K562 (cell line): ENCODE measurements around the gene SENP8. TPM values are rescaled to one million over a fixed set of nuclear protein-coding genes. Genes with fewer than 3 reads are reported as not detected.
A peak's percentile ranks its signal among the peaks of the same experiment; 100 is the strongest.

Source experiments
- ATAC-seq: fragments of 200-7000 bp; cut with Tn5 transposase; 3 replicates; pipeline ENCODE4 v1.9.1; 2020; ENCODE audit warnings: moderate library complexity
- BruUV-seq: library from RNA; stranded (reverse); fragments of 400-500 nt; replicated peaks from 2 replicates; lab custom pipeline; 2021; lab: Mats Ljungman, UMichigan
- CTCF ChIA-PET: fragments of 300-600 bp; formaldehyde crosslinking; extraction: SDS; loops from one replicate; lab custom pipeline; 2021; ENCODE audit warnings: low intra/inter-chr PET ratio; lab: Yijun Ruan, JAX
- POLR2A ChIA-PET: fragments of 300-600, 350-650 bp; sonication (Branson Sonifier 250); formaldehyde crosslinking; extraction: SDS; loops from one replicate; lab custom pipeline; 2021; ENCODE audit warnings: antibody characterized with exemption, inconsistent platforms; lab: Yijun Ruan, JAX
- DNase-seq, 4 experiments: peaks; one replicate each; pipeline versions ENCODE4 v3.0.0 to v3.0.0-alpha.2; 2011 to 2018; ENCODE audit warnings: low spot score in 3 of 4, mixed read lengths in 3 of 4; ENCODE audit errors: extremely low read depth in 1 of 4
- FAIRE-seq: peaks from 2 replicates; lab custom pipeline; 2011; peaks lifted over from hg19 to GRCh38; lab: Jason Lieb, UNC
- H2AFZ ChIP-seq: 2 replicates; pipeline ENCODE4 v1.6.0; 2011; ENCODE audit warnings: low read depth, low read length, control low read depth, inconsistent platforms
- H3K27ac ChIP-seq: fragments of 200-600 bp; 3 replicates; pipeline ENCODE4 v1.8.0; 2011; ENCODE audit warnings: low read depth, mild to moderate bottlenecking, control low read depth, inconsistent platforms, low read length, moderate library complexity, mixed read lengths; ENCODE audit errors: extremely low read depth
- H3K27me3 ChIP-seq, 2 experiments: fragments of 300-600 bp in 1 of 2; 2 replicates in 1 of 2; 3 replicates in 1 of 2; pipeline versions ENCODE4 v1.6.0 to v1.8.0; 2011; ENCODE audit warnings: inconsistent platforms in 2 of 2, low read length in 2 of 2, mild to moderate bottlenecking in 1 of 2, mixed read lengths in 1 of 2, moderate library complexity in 1 of 2; ENCODE audit not compliant: control insufficient read depth in 2 of 2, insufficient read depth in 2 of 2
- H3K36me3 ChIP-seq: fragments of 300-600 bp; 3 replicates; pipeline ENCODE4 v1.8.0; 2011; ENCODE audit warnings: mild to moderate bottlenecking, low read length, inconsistent platforms; ENCODE audit not compliant: control insufficient read depth, insufficient read depth
- H3K4me1 ChIP-seq, 2 experiments: fragments of 200-600 bp in 1 of 2; replicated peaks in 1 of 2; 2 replicates in 1 of 2; 3 replicates in 1 of 2; pipeline versions ENCODE4 v1.5.1 to v1.8.0; 2011; ENCODE audit warnings: inconsistent platforms in 2 of 2, low read length in 2 of 2, mild to moderate bottlenecking in 1 of 2, mixed read lengths in 1 of 2, moderate library complexity in 1 of 2; ENCODE audit not compliant: control insufficient read depth in 2 of 2, insufficient read depth in 2 of 2
- H3K4me2 ChIP-seq: 2 replicates; pipeline ENCODE4 v1.6.1; 2011; ENCODE audit warnings: low read length, control low read depth, inconsistent platforms, mixed read lengths; ENCODE audit not compliant: insufficient read depth
- H3K4me3 ChIP-seq: fragments of 200-600 bp; sonication (generic), shearing (Covaris generic); 2 replicates; pipeline ENCODE4 v1.5.1; 2016; ENCODE audit warnings: control low read depth, inconsistent platforms
- H3K79me2 ChIP-seq: fragments of 200-600 bp; 3 replicates; pipeline ENCODE4 v1.8.0; 2011; ENCODE audit warnings: low read length, inconsistent platforms; ENCODE audit not compliant: control insufficient read depth, insufficient read depth
- H3K9ac ChIP-seq, 2 experiments: 2 replicates each; pipeline versions ENCODE4 v1.6.0 to v1.6.1; 2011; ENCODE audit warnings: low read depth in 2 of 2, low read length in 2 of 2, control low read depth in 1 of 2, inconsistent platforms in 1 of 2, mild to moderate bottlenecking in 1 of 2, mixed read lengths in 1 of 2; ENCODE audit not compliant: insufficient read depth in 1 of 2
- H3K9me1 ChIP-seq: one replicate; pipeline ENCODE4 v1.6.0; 2011; ENCODE audit warnings: inconsistent platforms, mild to moderate bottlenecking, low read length, moderate library complexity; ENCODE audit not compliant: control insufficient read depth, insufficient read depth
- H3K9me3 ChIP-seq: replicated peaks from 2 replicates; pipeline ENCODE4 v1.5.1; 2011; ENCODE audit warnings: low read depth, low read length, inconsistent platforms; ENCODE audit not compliant: control insufficient read depth, insufficient read depth
- H4K20me1 ChIP-seq: replicated peaks from 2 replicates; pipeline ENCODE4 v1.6.1; 2011; ENCODE audit warnings: low read length, inconsistent platforms, mixed read lengths; ENCODE audit not compliant: control insufficient read depth, insufficient read depth
- C11orf30 ChIP-seq: fragments of 450-650 bp; IDR thresholded peaks from 2 replicates; pipeline ENCODE4 v1.6.1; 2016; ENCODE audit warnings: low read depth, mild to moderate bottlenecking
- GATA2 ChIP-seq: sonication (generic); formaldehyde crosslinking; IDR thresholded peaks from 2 replicates; pipeline ENCODE4 v1.4.0; 2020; ENCODE audit warnings: mild to moderate bottlenecking, missing genetic modification reagents
- GATAD2A ChIP-seq: fragments of 450-650 bp; IDR thresholded peaks from 2 replicates; pipeline ENCODE4 v1.6.1; 2017
- KAT7 ChIP-seq: sonication (generic); formaldehyde crosslinking; IDR thresholded peaks from 2 replicates; pipeline ENCODE4 v1.8.0; 2022; ENCODE audit warnings: missing genetic modification reagents, mild to moderate bottlenecking, borderline replicate concordance
- KAT8 ChIP-seq: fragments of 450-650 bp; IDR thresholded peaks from 2 replicates; pipeline ENCODE4 v1.6.1; 2016; ENCODE audit warnings: low read depth, mild to moderate bottlenecking
- KLF16 ChIP-seq: IDR thresholded peaks from 2 replicates; pipeline ENCODE4 v1.6.1; 2016; ENCODE audit warnings: antibody characterized with exemption
- LARP7 ChIP-seq: fragments of 450-650 bp; IDR thresholded peaks from 2 replicates; pipeline ENCODE4 v1.6.1; 2016
- MAFG ChIP-seq: fragments of 450-650 bp; conservative IDR thresholded peaks from 2 replicates; pipeline ENCODE4 v1.6.1; 2016; ENCODE audit warnings: missing genetic modification characterization, missing compliant biosample characterization
- MCM2 ChIP-seq: fragments of 450-650 bp; IDR thresholded peaks from 2 replicates; pipeline ENCODE4 v1.6.1; 2017; ENCODE audit warnings: low read depth, mild to moderate bottlenecking
- NFYB ChIP-seq: IDR thresholded peaks from 2 replicates; pipeline ENCODE4 v1.6.1; 2011; ENCODE audit warnings: mild to moderate bottlenecking, moderate library complexity; ENCODE audit not compliant: insufficient read length; ENCODE audit errors: extremely low read depth
- ZNF134 ChIP-seq: fragments of 250-450 bp; sonication (Bioruptor Pico); conservative IDR thresholded peaks from 2 replicates; pipeline ENCODE4 v1.4.0; 2020
- ZNF274 ChIP-seq: IDR thresholded peaks from 2 replicates; pipeline ENCODE4 v1.6.1; 2011; ENCODE audit warnings: low read depth, mild to moderate bottlenecking, low read length, moderate library complexity, borderline replicate concordance
- ZNF3 ChIP-seq: fragments of 250-450 bp; sonication (Bioruptor Pico); IDR thresholded peaks from 2 replicates; pipeline ENCODE4 v1.5.0; 2021; ENCODE audit warnings: mild to moderate bottlenecking, moderate library complexity
- ZNF316 ChIP-seq: fragments of 450-650 bp; IDR thresholded peaks from 2 replicates; pipeline ENCODE4 v1.6.1; 2016
- ZNF398 ChIP-seq: fragments of 250-450 bp; sonication (Bioruptor Pico); IDR thresholded peaks from 2 replicates; pipeline ENCODE4 v1.8.0; 2021; ENCODE audit warnings: moderate library complexity, mild to moderate bottlenecking, inconsistent platforms
- in situ Hi-C: fragments of 300-500 bp; cut with MboI; formaldehyde crosslinking; loops from 4 replicates; pipeline ENCODE4 v1.15.0; 2018; ENCODE audit warnings: inconsistent platforms, mixed read lengths
- intact Hi-C: fragments of 100-400 bp; cut with micrococcal nuclease; formaldehyde crosslinking; loops from 2 replicates; pipeline ENCODE4 v1.14.2; 2022
- polyA plus RNA-seq, 8 experiments: library from polyadenylated mRNA; depleted of rRNA in 4 of 8; stranded (reverse) in 5 of 8; unstranded in 3 of 8; fragments of >200 nt; fragmentation: Nextera tagmentation in 2 of 8; fragmentation: Illumina TruSeq in 1 of 8; extraction: Ambion mirVana in 2 of 8; extraction: Trizol in 1 of 8; gene quantifications; 2 replicates each; pipeline versions ENCODE4 v1.2.1 to v1.2.3, GENCODE V29; 2011 to 2014; ENCODE audit warnings: inconsistent platforms in 1 of 8, missing spikeins in 1 of 8
- total RNA-seq, 7 experiments: library from RNA; depleted of rRNA in 6 of 7; stranded (reverse); fragments of >200 nt in 6 of 7; fragmentation: Illumina TruSeq in 2 of 7; extraction: Trizol in 2 of 7; gene quantifications; 2 replicates each; pipeline versions ENCODE4 v1.2.1 to v1.2.3, GENCODE V29; 2011 to 2021; ENCODE audit warnings: low replicate concordance in 1 of 7
- TF ChIP-seq, protein P1 (sequence below): sonication (generic); formaldehyde crosslinking; IDR thresholded peaks from 2 replicates; pipeline ENCODE4 v1.8.1; 2023; ENCODE audit warnings: mild to moderate bottlenecking, missing genetic modification reagents, moderate library complexity
- TF ChIP-seq, protein P2 (sequence below): IDR thresholded peaks from 3 replicates; pipeline ENCODE4 v1.6.1; 2011; ENCODE audit warnings: borderline replicate concordance, mild to moderate bottlenecking; ENCODE audit not compliant: insufficient read length, insufficient read depth
- TF ChIP-seq, protein P3 (sequence below), 2 experiments: fragments of 450-650 bp; IDR thresholded peaks; 2 replicates each; pipeline ENCODE4 v1.6.1; 2016
- TF ChIP-seq, protein P4 (sequence below): fragments of 450-650 bp; formaldehyde crosslinking; IDR thresholded peaks from 2 replicates; pipeline ENCODE4 v1.4.0; 2022; ENCODE audit warnings: missing genetic modification characterization

SENP8 gene
- total and polyA plus RNA-seq, 9 of the 15 experiments (the other 6 are each of a cell fraction or from before 2014, with no cell fraction given): 1.4 to 5.4 (median 2.4) TPM

- H3K9me3 ChIP-seq: no peaks in the 10 kb centered on the region
- H4K20me1 ChIP-seq: no peaks in the 10 kb centered on the region
- ATAC-seq (no peak), FAIRE-seq (no peak), DNase-seq (no peak)
- POLR2A ChIA-PET: no interaction called here
- no peak overlapping the region for H3K27ac ChIP-seq
- H3K9ac ChIP-seq: no peak overlapping the region
- H3K9me1 ChIP-seq: no peaks in the 10 kb centered on the region
- in situ Hi-C loops (no loop called here), intact Hi-C loops (no loop called here)
- CTCF ChIA-PET: no interaction called here
- no peak overlapping the region for H3K4me3 ChIP-seq
- no peaks in the 10 kb centered on the region for H3K36me3 ChIP-seq
- no peak overlapping the region for H2AFZ ChIP-seq
- no peak for TF ChIP-seq KAT8
- TF ChIP-seq, protein P1, sequence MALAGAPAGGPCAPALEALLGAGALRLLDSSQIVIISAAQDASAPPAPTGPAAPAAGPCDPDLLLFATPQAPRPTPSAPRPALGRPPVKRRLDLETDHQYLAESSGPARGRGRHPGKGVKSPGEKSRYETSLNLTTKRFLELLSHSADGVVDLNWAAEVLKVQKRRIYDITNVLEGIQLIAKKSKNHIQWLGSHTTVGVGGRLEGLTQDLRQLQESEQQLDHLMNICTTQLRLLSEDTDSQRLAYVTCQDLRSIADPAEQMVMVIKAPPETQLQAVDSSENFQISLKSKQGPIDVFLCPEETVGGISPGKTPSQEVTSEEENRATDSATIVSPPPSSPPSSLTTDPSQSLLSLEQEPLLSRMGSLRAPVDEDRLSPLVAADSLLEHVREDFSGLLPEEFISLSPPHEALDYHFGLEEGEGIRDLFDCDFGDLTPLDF (CRISPR knock-in tag): no peak
- TF ChIP-seq, protein P2, sequence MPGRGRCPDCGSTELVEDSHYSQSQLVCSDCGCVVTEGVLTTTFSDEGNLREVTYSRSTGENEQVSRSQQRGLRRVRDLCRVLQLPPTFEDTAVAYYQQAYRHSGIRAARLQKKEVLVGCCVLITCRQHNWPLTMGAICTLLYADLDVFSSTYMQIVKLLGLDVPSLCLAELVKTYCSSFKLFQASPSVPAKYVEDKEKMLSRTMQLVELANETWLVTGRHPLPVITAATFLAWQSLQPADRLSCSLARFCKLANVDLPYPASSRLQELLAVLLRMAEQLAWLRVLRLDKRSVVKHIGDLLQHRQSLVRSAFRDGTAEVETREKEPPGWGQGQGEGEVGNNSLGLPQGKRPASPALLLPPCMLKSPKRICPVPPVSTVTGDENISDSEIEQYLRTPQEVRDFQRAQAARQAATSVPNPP: no peak
- 0 out of 2 replicates have a peak, but pooled peaks have one; percentile 35 for TF ChIP-seq MAFG (tag)
- TF ChIP-seq, protein P3, sequence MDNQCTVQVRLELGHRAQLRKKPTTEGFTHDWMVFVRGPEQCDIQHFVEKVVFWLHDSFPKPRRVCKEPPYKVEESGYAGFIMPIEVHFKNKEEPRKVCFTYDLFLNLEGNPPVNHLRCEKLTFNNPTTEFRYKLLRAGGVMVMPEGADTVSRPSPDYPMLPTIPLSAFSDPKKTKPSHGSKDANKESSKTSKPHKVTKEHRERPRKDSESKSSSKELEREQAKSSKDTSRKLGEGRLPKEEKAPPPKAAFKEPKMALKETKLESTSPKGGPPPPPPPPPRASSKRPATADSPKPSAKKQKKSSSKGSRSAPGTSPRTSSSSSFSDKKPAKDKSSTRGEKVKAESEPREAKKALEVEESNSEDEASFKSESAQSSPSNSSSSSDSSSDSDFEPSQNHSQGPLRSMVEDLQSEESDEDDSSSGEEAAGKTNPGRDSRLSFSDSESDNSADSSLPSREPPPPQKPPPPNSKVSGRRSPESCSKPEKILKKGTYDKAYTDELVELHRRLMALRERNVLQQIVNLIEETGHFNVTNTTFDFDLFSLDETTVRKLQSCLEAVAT (IDR thresholded peaks at IDR 0.05): no peak
- TF ChIP-seq ZNF398 (CRISPR knock-in tag): no peak
- TF ChIP-seq MCM2: no peak
- TF ChIP-seq KAT7 (CRISPR knock-in tag): no peak
- TF ChIP-seq ZNF274: no peak
- no peak for TF ChIP-seq NFYB
- no peak for TF ChIP-seq ZNF134 (CRISPR knock-in tag)
- peak; percentile 47; the same call in 1 of the 2 replicates for TF ChIP-seq C11orf30
- TF ChIP-seq, protein P4, sequence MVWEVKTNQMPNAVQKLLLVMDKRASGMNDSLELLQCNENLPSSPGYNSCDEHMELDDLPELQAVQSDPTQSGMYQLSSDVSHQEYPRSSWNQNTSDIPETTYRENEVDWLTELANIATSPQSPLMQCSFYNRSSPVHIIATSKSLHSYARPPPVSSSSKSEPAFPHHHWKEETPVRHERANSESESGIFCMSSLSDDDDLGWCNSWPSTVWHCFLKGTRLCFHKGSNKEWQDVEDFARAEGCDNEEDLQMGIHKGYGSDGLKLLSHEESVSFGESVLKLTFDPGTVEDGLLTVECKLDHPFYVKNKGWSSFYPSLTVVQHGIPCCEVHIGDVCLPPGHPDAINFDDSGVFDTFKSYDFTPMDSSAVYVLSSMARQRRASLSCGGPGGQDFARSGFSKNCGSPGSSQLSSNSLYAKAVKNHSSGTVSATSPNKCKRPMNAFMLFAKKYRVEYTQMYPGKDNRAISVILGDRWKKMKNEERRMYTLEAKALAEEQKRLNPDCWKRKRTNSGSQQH (CRISPR knock-in tag): no peak
- TF ChIP-seq ZNF3 (CRISPR knock-in tag): no peak
- no peak for TF ChIP-seq LARP7
- TF ChIP-seq GATAD2A: no peak
- no peak for TF ChIP-seq KLF16
- TF ChIP-seq GATA2 (CRISPR knock-in tag): no peak
- peak; percentile 71 for TF ChIP-seq ZNF316
- no peaks in the 10 kb centered on the region for H3K4me1 ChIP-seq
- H3K79me2 ChIP-seq: no peaks in the 10 kb centered on the region
- BruUV-seq: no TSS peak
- no peak overlapping the region for H3K4me2 ChIP-seq
- 0 out of 5 replicates have a peak, but pooled peaks cover 0 to 5% of the 10 kb centered on the region in 2 experiments for H3K27me3 ChIP-seq
Measured at GRCh38 chr15:72128359-72128758, 10.2 kb downstream of the SENP8 start.
